NOMO-1 treated with dmso at 0.1 percent for 144 hours (cell line): ENCODE data around the gene NUCB1.
"Not testable (repeated sequence)": the region's sequence is repeated elsewhere in the genome, so short reads cannot be mapped to it uniquely, and the experiment has no call there.

Experiments
- DNase-seq: peaks from one replicate; lab custom pipeline; 2025; ENCODE audit not compliant: unreplicated experiment; lab: John Stamatoyannopoulos, UW

Gene NUCB1

GRCh38 chr19:48874303-48875135 is 25.6 kb upstream of the NUCB1 start:
- no peak for DNase-seq

- not testable (repeated sequence) for DNase-seq
Measured at GRCh38 chr19:48876043-48876981, 23.8 kb upstream of the NUCB1 start.

- no peak for DNase-seq
Measured at GRCh38 chr19:48877855-48878195, 22.3 kb upstream of the NUCB1 start.

GRCh38 chr19:48878196-48879024 is 21.7 kb upstream of the NUCB1 start:
- no peak for DNase-seq

- no peak for DNase-seq
Measured at GRCh38 chr19:48879025-48879637, 21.0 kb upstream of the NUCB1 start.

- not testable (repeated sequence) for DNase-seq
Measured at GRCh38 chr19:48879696-48880095, 20.4 kb upstream of the NUCB1 start.

- no peak for DNase-seq
Measured at GRCh38 chr19:48881741-48882657, 18.1 kb upstream of the NUCB1 start.

GRCh38 chr19:48883726-48884125 is 16.4 kb upstream of the NUCB1 start:
- DNase-seq = no peak

GRCh38 chr19:48887861-48888612 is 12.1 kb upstream of the NUCB1 start:
- DNase-seq = no peak

- not testable (repeated sequence) for DNase-seq
Measured at GRCh38 chr19:48889496-48889895, 10.6 kb upstream of the NUCB1 start.

GRCh38 chr19:48890551-48890950 is 9.6 kb upstream of the NUCB1 start:
- no peak for DNase-seq

GRCh38 chr19:48895226-48895625 is 4.9 kb upstream of the NUCB1 start:
- DNase-seq = no peak

- no peak for DNase-seq
Measured at GRCh38 chr19:48896191-48896720, 3.9 kb upstream of the NUCB1 start.

GRCh38 chr19:48897181-48897580 is 2.9 kb upstream of the NUCB1 start:
- no peak for DNase-seq

- not testable (repeated sequence) for DNase-seq
Measured at GRCh38 chr19:48899386-48899749, 744 bp upstream of the NUCB1 start.

GRCh38 chr19:48900477-48901406 is 630 bp downstream of the NUCB1 start:
- no peak for DNase-seq

- not testable (repeated sequence) for DNase-seq
Measured at GRCh38 chr19:48902291-48902690, 2.2 kb downstream of the NUCB1 start.

GRCh38 chr19:48903788-48904187 is 3.7 kb downstream of the NUCB1 start:
- not testable (repeated sequence) for DNase-seq
